Mesendoderm (in vitro differentiated cells): ENCODE data around the gene COPA.
A peak's percentile ranks its signal among the peaks of the same experiment; 100 is the strongest.

Experiments used
- DNase-seq: peaks from one replicate; pipeline ENCODE4 v3.0.0; 2013
- H2AK5ac ChIP-seq: 2 replicates; pipeline ENCODE4 v1.6.1; 2013; ENCODE audit warnings: low read length, inconsistent platforms
- H2BK120ac ChIP-seq: 2 replicates; pipeline ENCODE4 v1.6.1; 2013; ENCODE audit warnings: low read depth, mild to moderate bottlenecking, low read length, moderate library complexity, mixed read lengths
- H2BK15ac ChIP-seq: replicated peaks from 2 replicates; pipeline ENCODE4 v1.6.1; 2013; ENCODE audit warnings: low read depth, mild to moderate bottlenecking, moderate library complexity
- H2BK5ac ChIP-seq: 2 replicates; pipeline ENCODE4 v1.6.1; 2013; ENCODE audit warnings: low read length, inconsistent platforms
- H3K18ac ChIP-seq: 2 replicates; pipeline ENCODE4 v1.6.1; 2013; ENCODE audit warnings: mild to moderate bottlenecking, low read length, mixed read lengths
- H3K23ac ChIP-seq: one replicate; pipeline ENCODE4 v1.6.1; 2013; ENCODE audit warnings: low read length
- H3K27ac ChIP-seq: 2 replicates; pipeline ENCODE4 v1.5.1; 2013; ENCODE audit warnings: low read depth, mild to moderate bottlenecking, inconsistent platforms, low read length, moderate library complexity
- H3K27me3 ChIP-seq: 2 replicates; pipeline ENCODE4 v1.6.1; 2013; ENCODE audit warnings: low read length, control low read depth, mild to moderate bottlenecking, inconsistent platforms; ENCODE audit not compliant: insufficient read depth, poor library complexity
- H3K36me3 ChIP-seq: 2 replicates; pipeline ENCODE4 v1.6.1; 2013; ENCODE audit warnings: low read length, inconsistent platforms; ENCODE audit not compliant: control insufficient read depth, insufficient read depth
- H3K4ac ChIP-seq: one replicate; pipeline ENCODE4 v1.6.1; 2013; ENCODE audit warnings: low read depth, mild to moderate bottlenecking, low read length, moderate library complexity
- H3K4me1 ChIP-seq: 2 replicates; pipeline ENCODE4 v1.6.1; 2013; ENCODE audit warnings: low read depth, low read length, inconsistent platforms; ENCODE audit not compliant: control insufficient read depth
- H3K4me2 ChIP-seq: 2 replicates; pipeline ENCODE4 v1.6.1; 2013; ENCODE audit warnings: low read length
- H3K4me3 ChIP-seq: 2 replicates; pipeline ENCODE4 v1.5.1; 2013; ENCODE audit warnings: mild to moderate bottlenecking, low read length
- H3K56ac ChIP-seq: one replicate; pipeline ENCODE4 v1.6.1; 2013; ENCODE audit warnings: low read length
- H3K79me1 ChIP-seq: 2 replicates; pipeline ENCODE4 v1.6.1; 2013; ENCODE audit warnings: low read length, inconsistent platforms
- H3K79me2 ChIP-seq: 2 replicates; pipeline ENCODE4 v1.6.1; 2013; ENCODE audit warnings: mild to moderate bottlenecking, low read length; ENCODE audit not compliant: control insufficient read depth, insufficient read depth
- H3K9ac ChIP-seq: 2 replicates; pipeline ENCODE4 v1.6.1; 2013; ENCODE audit warnings: low read length, inconsistent platforms
- H4K5ac ChIP-seq: one replicate; pipeline ENCODE4 v1.6.1; 2013; ENCODE audit warnings: low read length
- H4K8ac ChIP-seq: one replicate; pipeline ENCODE4 v1.6.1; 2013; ENCODE audit warnings: low read depth, mild to moderate bottlenecking, control low read depth, low read length, moderate library complexity
- WGBS: extraction: QIAGEN DNeasy Blood & Tissue Kit; methylation state at CpG from one replicate; pipeline ENCODE4 v1.1.7; 2013; ENCODE audit warnings: low lambda C conversion rate, missing lambda C conversion rate; ENCODE audit not compliant: insufficient coverage; ENCODE audit errors: extremely low coverage; 5-methylcytosine and 5-hydroxymethylcytosine counted together

Gene COPA

GRCh38 chr1:160354388-160354985 lies 11.4 kb upstream of the COPA start:
- Histone ChIP-seq H2AK5ac (no peak overlapping the region), H2BK15ac (no peak overlapping the region), H2BK120ac (no peak overlapping the region), H2BK5ac (no peak overlapping the region), H3K79me1 (no peaks in the 10 kb centered on the region), H3K4me2 (no peak overlapping the region), H3K79me2 (no peaks in the 10 kb centered on the region), H3K27me3 (no peaks in the 10 kb centered on the region), H4K5ac (no peak overlapping the region), H3K4me1 (no peaks in the 10 kb centered on the region), H3K36me3 (peaks cover 16% of the 10 kb centered on the region), H3K4me3 (no peak overlapping the region), H3K23ac (no peak overlapping the region), H3K18ac (no peak overlapping the region), H3K56ac (no peak overlapping the region), H3K4ac (no peak overlapping the region), H3K9ac (no peak overlapping the region), H3K27ac (no peak overlapping the region), H4K8ac (no peak overlapping the region)
- WGBS, result no CpG with 5 or more reads among the region's 5 CpGs
- DNase-seq, result peak; percentile 67

- Histone ChIP-seq H3K9ac (no peak overlapping the region), H3K18ac (no peak overlapping the region), H2BK5ac (no peak overlapping the region), H2BK15ac (no peak overlapping the region), H3K4me1 (no peaks in the 10 kb centered on the region), H4K8ac (no peak overlapping the region), H3K79me2 (no peaks in the 10 kb centered on the region), H3K4me2 (no peak overlapping the region), H3K4ac (no peak overlapping the region), H3K27me3 (no peaks in the 10 kb centered on the region), H3K56ac (no peak overlapping the region), H3K79me1 (no peaks in the 10 kb centered on the region), H2BK120ac (no peak overlapping the region), H3K27ac (no peak overlapping the region), H3K23ac (no peak overlapping the region), H3K4me3 (no peak overlapping the region), H4K5ac (no peak overlapping the region), H3K36me3 (peaks cover 17% of the 10 kb centered on the region), H2AK5ac (no peak overlapping the region)
- WGBS, result no CpG with 5 or more reads among the region's 2 CpGs
- peak; percentile 13 for DNase-seq
These were observed 10.2 kb upstream of the COPA start for GRCh38 chr1:160353223-160353622.

- peaks cover 15% of the 10 kb centered on the region for H3K36me3 ChIP-seq
- no peak overlapping the region for H3K23ac ChIP-seq
- no peak overlapping the region for H3K56ac ChIP-seq
- no peak overlapping the region for H2BK120ac ChIP-seq
- H2AK5ac ChIP-seq, result no peak overlapping the region
- H3K18ac ChIP-seq, result no peak overlapping the region
- no peak overlapping the region for H3K4me2 ChIP-seq
- H3K27me3 ChIP-seq, result no peaks in the 10 kb centered on the region
- H3K4ac ChIP-seq, result no peak overlapping the region
- no peaks in the 10 kb centered on the region for H3K79me1 ChIP-seq
- no peak overlapping the region for H3K27ac ChIP-seq
- H3K9ac ChIP-seq, result no peak overlapping the region
- no peaks in the 10 kb centered on the region for H3K79me2 ChIP-seq
- no peaks in the 10 kb centered on the region for H3K4me1 ChIP-seq
- no peak overlapping the region for H4K8ac ChIP-seq
- H2BK15ac ChIP-seq, result no peak overlapping the region
- WGBS, result no CpG with 5 or more reads among the region's 8 CpGs
- no peak overlapping the region for H2BK5ac ChIP-seq
- no peak overlapping the region for H3K4me3 ChIP-seq
- no peak for DNase-seq
- H4K5ac ChIP-seq, result no peak overlapping the region
These were observed 9.5 kb upstream of the COPA start for GRCh38 chr1:160352555-160352954.

- no peak overlapping the region for H3K4me2 ChIP-seq
- H3K56ac ChIP-seq, result no peak overlapping the region
- no peaks in the 10 kb centered on the region for H3K79me1 ChIP-seq
- H2AK5ac ChIP-seq, result no peak overlapping the region
- H3K9ac ChIP-seq, result no peak overlapping the region
- H3K23ac ChIP-seq, result no peak overlapping the region
- H2BK5ac ChIP-seq, result no peak overlapping the region
- no peaks in the 10 kb centered on the region for H3K79me2 ChIP-seq
- H3K27me3 ChIP-seq, result no peaks in the 10 kb centered on the region
- no peak overlapping the region for H4K8ac ChIP-seq
- DNase-seq, result no peak
- no peak overlapping the region for H3K4me3 ChIP-seq
- H2BK15ac ChIP-seq, result no peak overlapping the region
- H3K4me1 ChIP-seq, result no peaks in the 10 kb centered on the region
- WGBS, result no CpG with 5 or more reads among the region's 4 CpGs
- no peak overlapping the region for H3K4ac ChIP-seq
- H3K27ac ChIP-seq, result no peak overlapping the region
- no peak overlapping the region for H3K18ac ChIP-seq
- peaks cover 15% of the 10 kb centered on the region for H3K36me3 ChIP-seq
- no peak overlapping the region for H4K5ac ChIP-seq
- no peak overlapping the region for H2BK120ac ChIP-seq
These were observed 8.6 kb upstream of the COPA start for GRCh38 chr1:160351629-160352028.

- H3K4me2 ChIP-seq, result no peak overlapping the region
- peaks cover 11% of the 10 kb centered on the region for H3K79me1 ChIP-seq
- H3K9ac ChIP-seq, result no peak overlapping the region
- no peak overlapping the region for H2BK5ac ChIP-seq
- H2BK15ac ChIP-seq, result no peak overlapping the region
- H3K27ac ChIP-seq, result no peak overlapping the region
- no peak overlapping the region for H3K18ac ChIP-seq
- peaks cover 9% of the 10 kb centered on the region for H3K36me3 ChIP-seq
- no peak overlapping the region for H2BK120ac ChIP-seq
- H3K4ac ChIP-seq, result no peak overlapping the region
- H4K5ac ChIP-seq, result no peak overlapping the region
- DNase-seq, result no peak
- peaks cover 20% of the 10 kb centered on the region for H3K79me2 ChIP-seq
- no peaks in the 10 kb centered on the region for H3K4me1 ChIP-seq
- H3K4me3 ChIP-seq, result no peak overlapping the region
- H3K27me3 ChIP-seq, result no peaks in the 10 kb centered on the region
- no peak overlapping the region for H3K23ac ChIP-seq
- no CpG with 5 or more reads among the region's 4 CpGs for WGBS
- H3K56ac ChIP-seq, result no peak overlapping the region
- H2AK5ac ChIP-seq, result no peak overlapping the region
- no peak overlapping the region for H4K8ac ChIP-seq
These were observed 3.9 kb upstream of the COPA start for GRCh38 chr1:160346958-160347357.

- no peak overlapping the region for H4K5ac ChIP-seq
- no peak overlapping the region for H3K4me3 ChIP-seq
- H4K8ac ChIP-seq, result no peak overlapping the region
- no peak overlapping the region for H2BK120ac ChIP-seq
- no peak overlapping the region for H3K4ac ChIP-seq
- H3K79me2 ChIP-seq, result peaks cover 23% of the 10 kb centered on the region
- H3K36me3 ChIP-seq, result peaks cover 5% of the 10 kb centered on the region
- no peak overlapping the region for H3K4me2 ChIP-seq
- H3K56ac ChIP-seq, result no peak overlapping the region
- H2BK15ac ChIP-seq, result no peak overlapping the region
- no peak overlapping the region for H3K23ac ChIP-seq
- DNase-seq, result no peak
- H3K4me1 ChIP-seq, result no peaks in the 10 kb centered on the region
- peaks cover 11% of the 10 kb centered on the region for H3K79me1 ChIP-seq
- no peak overlapping the region for H3K27ac ChIP-seq
- H3K27me3 ChIP-seq, result no peaks in the 10 kb centered on the region
- H2BK5ac ChIP-seq, result no peak overlapping the region
- no peak overlapping the region for H2AK5ac ChIP-seq
- H3K18ac ChIP-seq, result no peak overlapping the region
- no CpG with 5 or more reads among the region's 10 CpGs for WGBS
- H3K9ac ChIP-seq, result no peak overlapping the region
These were observed 3.4 kb upstream of the COPA start for GRCh38 chr1:160346463-160346862.
